HL-60 (cell line): ENCODE results near the gene GTF2H4.

Experiments used
- DNase-seq, 2 experiments: peaks; one replicate each; pipeline ENCODE4 v3.0.0-alpha.2; 2010 to 2020; ENCODE audit warnings: low read depth in 1 of 2, low spot score in 1 of 2
- H3K27ac ChIP-seq: fragments of 250-450 bp; sonication (Bioruptor Pico); replicated peaks from 2 replicates; pipeline ENCODE4 v1.5.1; 2020; ENCODE audit warnings: mild to moderate bottlenecking, moderate library complexity
- H3K27me3 ChIP-seq: fragments of 250-450 bp; sonication (Bioruptor Pico); 2 replicates; pipeline ENCODE4 v1.5.1; 2021; ENCODE audit warnings: mild to moderate bottlenecking, moderate library complexity; ENCODE audit not compliant: insufficient read depth, poor library complexity, severe bottlenecking
- H3K4me3 ChIP-seq: replicated peaks from 2 replicates; pipeline ENCODE4 v1.5.1; 2011; ENCODE audit warnings: mild to moderate bottlenecking, control low read depth, low read length; ENCODE audit not compliant: insufficient read depth
- GABPA ChIP-seq: IDR thresholded peaks from 2 replicates; pipeline ENCODE4 v1.6.1; 2012; ENCODE audit warnings: low read depth
- POLR2AphosphoS5 ChIP-seq: IDR thresholded peaks from 2 replicates; pipeline ENCODE4 v1.6.1; 2012; ENCODE audit warnings: low read depth
- SPI1 ChIP-seq: IDR thresholded peaks from 2 replicates; pipeline ENCODE4 v1.6.1; 2012; ENCODE audit warnings: low read depth, mild to moderate bottlenecking, borderline replicate concordance
- TF ChIP-seq, protein P1 (sequence below): IDR thresholded peaks from one replicate; pipeline ENCODE4 v1.5.1; 2011; ENCODE audit warnings: low read length, control low read depth, inconsistent platforms; ENCODE audit not compliant: insufficient read depth
- TF ChIP-seq, protein P2 (sequence below): IDR thresholded peaks from 2 replicates; pipeline ENCODE4 v1.6.1; 2012; ENCODE audit warnings: low read depth; ENCODE audit not compliant: insufficient replicate concordance

Gene GTF2H4

DNA sequence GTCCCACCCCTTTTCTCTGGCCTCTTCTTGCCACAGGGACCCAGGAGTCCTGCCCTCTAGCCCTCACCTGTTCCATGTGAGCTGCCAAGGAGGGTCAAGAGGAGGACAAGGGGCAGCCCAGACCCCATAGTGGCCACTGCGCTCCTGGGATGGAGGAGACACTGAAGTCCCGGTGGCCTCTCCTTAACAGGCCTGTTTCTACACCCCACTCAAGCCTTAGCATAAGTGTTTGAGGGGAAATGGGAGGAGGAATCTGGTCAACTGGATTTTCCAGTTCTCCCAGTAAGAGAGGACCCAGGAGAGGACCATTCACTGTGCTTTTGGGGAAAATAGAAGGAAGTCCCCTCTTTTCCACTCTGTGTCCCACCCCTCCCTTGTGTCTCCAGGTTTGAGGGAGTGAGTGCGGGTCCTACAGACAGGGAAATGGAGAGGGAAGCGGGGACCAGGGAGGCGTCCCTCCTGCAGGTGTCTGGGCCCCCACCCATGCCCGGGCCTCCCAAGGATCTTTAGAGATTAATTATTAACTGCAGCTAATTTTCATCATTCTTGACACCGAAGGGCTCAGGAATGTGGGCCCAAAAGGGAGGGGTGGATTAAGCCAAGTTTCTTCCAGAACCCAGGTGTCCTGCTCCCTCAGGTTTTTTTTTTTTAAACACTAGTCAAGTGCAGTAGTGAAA lies 24.1 kb downstream of the GTF2H4 start, which contains the start of gene SFTA2:
Gene SFTA2 (minus strand): TSS at position 202 of the 677 bp plus-strand sequence. CDS start 74 bp downstream, at position 128.
- Histone ChIP-seq H3K4me3 (no peak within 1 kb of the TSS), H3K27me3 (no peaks in the 10 kb centered on the region), H3K27ac (no peak within 1 kb of the TSS)
- TF ChIP-seq, protein P1, sequence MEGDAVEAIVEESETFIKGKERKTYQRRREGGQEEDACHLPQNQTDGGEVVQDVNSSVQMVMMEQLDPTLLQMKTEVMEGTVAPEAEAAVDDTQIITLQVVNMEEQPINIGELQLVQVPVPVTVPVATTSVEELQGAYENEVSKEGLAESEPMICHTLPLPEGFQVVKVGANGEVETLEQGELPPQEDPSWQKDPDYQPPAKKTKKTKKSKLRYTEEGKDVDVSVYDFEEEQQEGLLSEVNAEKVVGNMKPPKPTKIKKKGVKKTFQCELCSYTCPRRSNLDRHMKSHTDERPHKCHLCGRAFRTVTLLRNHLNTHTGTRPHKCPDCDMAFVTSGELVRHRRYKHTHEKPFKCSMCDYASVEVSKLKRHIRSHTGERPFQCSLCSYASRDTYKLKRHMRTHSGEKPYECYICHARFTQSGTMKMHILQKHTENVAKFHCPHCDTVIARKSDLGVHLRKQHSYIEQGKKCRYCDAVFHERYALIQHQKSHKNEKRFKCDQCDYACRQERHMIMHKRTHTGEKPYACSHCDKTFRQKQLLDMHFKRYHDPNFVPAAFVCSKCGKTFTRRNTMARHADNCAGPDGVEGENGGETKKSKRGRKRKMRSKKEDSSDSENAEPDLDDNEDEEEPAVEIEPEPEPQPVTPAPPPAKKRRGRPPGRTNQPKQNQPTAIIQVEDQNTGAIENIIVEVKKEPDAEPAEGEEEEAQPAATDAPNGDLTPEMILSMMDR, result no peak
- TF ChIP-seq, protein P2, sequence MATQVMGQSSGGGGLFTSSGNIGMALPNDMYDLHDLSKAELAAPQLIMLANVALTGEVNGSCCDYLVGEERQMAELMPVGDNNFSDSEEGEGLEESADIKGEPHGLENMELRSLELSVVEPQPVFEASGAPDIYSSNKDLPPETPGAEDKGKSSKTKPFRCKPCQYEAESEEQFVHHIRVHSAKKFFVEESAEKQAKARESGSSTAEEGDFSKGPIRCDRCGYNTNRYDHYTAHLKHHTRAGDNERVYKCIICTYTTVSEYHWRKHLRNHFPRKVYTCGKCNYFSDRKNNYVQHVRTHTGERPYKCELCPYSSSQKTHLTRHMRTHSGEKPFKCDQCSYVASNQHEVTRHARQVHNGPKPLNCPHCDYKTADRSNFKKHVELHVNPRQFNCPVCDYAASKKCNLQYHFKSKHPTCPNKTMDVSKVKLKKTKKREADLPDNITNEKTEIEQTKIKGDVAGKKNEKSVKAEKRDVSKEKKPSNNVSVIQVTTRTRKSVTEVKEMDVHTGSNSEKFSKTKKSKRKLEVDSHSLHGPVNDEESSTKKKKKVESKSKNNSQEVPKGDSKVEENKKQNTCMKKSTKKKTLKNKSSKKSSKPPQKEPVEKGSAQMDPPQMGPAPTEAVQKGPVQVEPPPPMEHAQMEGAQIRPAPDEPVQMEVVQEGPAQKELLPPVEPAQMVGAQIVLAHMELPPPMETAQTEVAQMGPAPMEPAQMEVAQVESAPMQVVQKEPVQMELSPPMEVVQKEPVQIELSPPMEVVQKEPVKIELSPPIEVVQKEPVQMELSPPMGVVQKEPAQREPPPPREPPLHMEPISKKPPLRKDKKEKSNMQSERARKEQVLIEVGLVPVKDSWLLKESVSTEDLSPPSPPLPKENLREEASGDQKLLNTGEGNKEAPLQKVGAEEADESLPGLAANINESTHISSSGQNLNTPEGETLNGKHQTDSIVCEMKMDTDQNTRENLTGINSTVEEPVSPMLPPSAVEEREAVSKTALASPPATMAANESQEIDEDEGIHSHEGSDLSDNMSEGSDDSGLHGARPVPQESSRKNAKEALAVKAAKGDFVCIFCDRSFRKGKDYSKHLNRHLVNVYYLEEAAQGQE, result no peak
- TF ChIP-seq SPI1 (no peak), POLR2AphosphoS5 (no peak)
- DNase-seq, result no peak

DNA sequence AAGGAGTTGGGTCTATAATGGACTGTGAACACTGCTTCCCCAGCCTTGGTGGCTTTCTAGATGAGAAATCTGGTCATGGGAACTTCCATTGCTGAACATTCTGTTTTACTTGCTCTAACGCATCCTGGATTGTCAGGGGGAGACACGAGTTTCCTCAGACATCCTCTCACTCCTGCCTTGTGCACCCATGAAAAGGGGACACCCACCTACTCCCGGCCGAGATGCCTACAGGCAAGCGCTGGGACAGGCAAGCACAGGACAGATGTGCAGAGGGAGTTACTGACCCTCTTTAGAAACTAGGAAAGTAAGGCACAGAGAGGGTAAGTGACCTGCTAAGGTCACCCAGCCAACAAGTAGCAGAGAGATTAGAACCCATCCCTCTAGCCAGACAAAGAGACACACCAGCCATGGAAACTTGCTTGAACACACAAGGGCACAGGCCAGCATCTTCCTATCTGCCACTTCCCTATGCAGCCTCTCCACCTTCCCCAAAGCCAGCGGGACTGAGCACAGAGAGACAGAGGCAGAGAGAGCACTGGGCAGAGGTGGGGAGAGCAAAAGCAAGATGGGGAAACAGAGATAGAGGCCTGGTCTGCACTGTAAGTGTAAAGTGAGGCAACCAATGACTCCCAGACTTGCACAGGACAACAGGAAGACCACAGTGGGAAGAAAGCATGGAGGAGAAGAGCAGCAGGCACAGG lies 24.8 kb downstream of the GTF2H4 start:
- H3K4me3 ChIP-seq, result no peak overlapping the region
- TF ChIP-seq POLR2AphosphoS5 (no peak), SPI1 (peak; percentile 18; the same call in 1 of the 2 replicates), GABPA (no peak)
- TF ChIP-seq, protein P1, result no peak
- TF ChIP-seq, protein P2, result no peak
- no peak for DNase-seq

DNA sequence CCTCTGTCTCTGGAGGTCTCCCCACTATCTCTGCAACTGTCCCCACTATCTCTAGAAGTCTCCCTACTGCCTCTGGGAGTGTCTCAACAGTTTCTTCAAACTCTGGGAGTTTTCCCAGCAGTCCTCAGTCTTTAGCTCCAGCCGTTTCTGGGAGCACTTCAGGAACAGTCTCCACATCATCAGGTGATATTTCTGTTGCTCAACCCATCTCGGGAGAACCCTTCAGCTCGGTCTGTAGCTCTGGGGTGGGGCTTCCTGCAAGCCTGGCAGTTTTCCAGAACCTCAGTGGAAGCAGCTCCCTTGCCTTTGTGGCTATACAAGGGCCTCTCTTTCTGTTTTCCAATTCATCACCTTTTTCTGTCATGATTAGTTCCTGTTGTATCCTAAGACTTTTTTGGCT lies 27.0 kb downstream of the GTF2H4 start:
- no peaks in the 10 kb centered on the region for H3K27me3 ChIP-seq
- TF ChIP-seq POLR2AphosphoS5 (no peak), SPI1 (no peak), GABPA (no peak)
- TF ChIP-seq, protein P1, result no peak
- TF ChIP-seq, protein P2, result no peak
- no peak overlapping the region for H3K4me3 ChIP-seq
- no peak for DNase-seq
- no peak overlapping the region for H3K27ac ChIP-seq

More for the DNA sequence above, 24.8 kb downstream of the GTF2H4 start:
- Histone ChIP-seq H3K27me3 (no peaks in the 10 kb centered on the region), H3K27ac (no peak overlapping the region)
